HG02759 (cell line): Measurements from ENCODE around the gene LAMA5.

ENCODE experiments used
- ATAC-seq: cut with Tn5 transposase; IDR thresholded peaks from one replicate; pipeline ENCODE4 v1.9.1; 2021; ENCODE audit warnings: mild to moderate bottlenecking, moderate library complexity; ENCODE audit not compliant: unreplicated experiment

Gene LAMA5

GRCh38 chr20:62360854-62361798 is 6.0 kb downstream of the LAMA5 start:
- no peak for ATAC-seq

- no peak for ATAC-seq
Observed at GRCh38 chr20:62359491-62360121, 7.5 kb downstream of the LAMA5 start.

- no peak for ATAC-seq
Observed at GRCh38 chr20:62359043-62359490, 8.0 kb downstream of the LAMA5 start.

DNA sequence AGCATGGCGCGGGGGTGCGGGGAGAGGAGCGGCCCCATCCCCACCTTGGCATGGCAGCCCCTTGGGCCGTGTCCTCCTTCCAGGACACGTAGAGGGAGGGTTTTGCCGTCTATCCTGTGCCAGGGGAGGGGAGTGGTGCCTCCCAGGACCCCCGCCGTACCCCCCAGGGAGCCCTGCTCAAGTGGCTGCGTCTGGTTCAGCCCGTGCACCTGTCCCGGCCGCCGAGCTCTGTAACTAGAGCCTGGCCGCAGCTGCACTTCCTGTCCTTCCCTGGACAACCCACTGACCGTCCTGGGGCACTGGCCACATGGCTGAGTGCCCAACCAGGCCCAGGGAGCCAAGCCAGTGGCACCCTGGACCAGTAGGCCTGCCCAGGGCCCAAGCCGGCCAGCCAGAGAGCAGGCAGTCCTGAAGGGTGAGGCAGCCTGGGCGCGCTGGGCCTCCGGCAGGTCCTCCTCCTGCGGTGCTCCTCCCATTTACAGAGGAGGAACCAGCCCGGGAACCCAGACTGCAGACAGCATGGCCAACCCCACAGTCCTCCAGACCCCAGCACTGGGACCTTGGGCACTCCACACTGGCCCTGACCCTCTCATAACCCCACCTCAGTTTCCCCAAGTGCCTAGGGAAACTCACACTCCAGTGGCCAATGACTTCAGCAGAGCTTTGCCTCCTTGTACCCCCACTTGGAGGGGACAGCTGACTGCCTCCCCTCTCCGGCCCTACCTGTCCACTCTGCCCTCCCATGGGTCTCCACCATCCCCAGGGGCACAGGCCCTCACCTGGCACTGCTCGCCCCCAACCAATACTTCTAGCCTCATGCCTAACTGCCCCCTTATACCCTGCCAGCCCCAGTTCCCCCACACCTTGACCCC is 8.7 kb downstream of the LAMA5 start:
- ATAC-seq, result no peak

GRCh38 chr20:62357681-62358080 is 9.4 kb downstream of the LAMA5 start:
- ATAC-seq, result no peak

DNA sequence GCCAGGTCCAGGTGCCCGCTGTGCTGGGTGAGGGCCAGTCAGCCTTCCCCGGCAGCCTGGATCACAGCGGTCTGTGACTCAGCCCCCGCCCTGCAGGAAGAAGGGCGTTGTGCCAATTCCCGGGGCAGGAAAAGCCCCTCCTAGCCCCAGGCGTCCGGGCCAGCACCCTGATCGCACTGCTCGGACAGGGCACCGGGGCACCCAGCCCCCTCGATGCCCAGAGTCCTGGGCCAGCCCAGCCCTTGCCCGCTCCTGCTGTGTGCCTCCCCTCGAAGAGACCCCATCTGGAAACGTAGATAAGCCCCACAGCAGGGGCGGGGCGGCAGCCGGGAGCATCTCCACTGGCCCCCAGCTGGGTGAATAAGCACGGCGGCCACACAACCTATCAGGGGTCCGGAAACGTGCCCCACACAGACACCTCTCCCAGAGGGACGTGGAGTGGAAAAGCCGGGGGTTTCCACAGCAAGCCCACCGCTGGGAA is 9.9 kb downstream of the LAMA5 start:
- no peak for ATAC-seq

GRCh38 chr20:62356589-62357186 is 10.4 kb downstream of the LAMA5 start:
- ATAC-seq, result no peak

- no peak for ATAC-seq
Observed at GRCh38 chr20:62355878-62356588, 11.1 kb downstream of the LAMA5 start.

DNA sequence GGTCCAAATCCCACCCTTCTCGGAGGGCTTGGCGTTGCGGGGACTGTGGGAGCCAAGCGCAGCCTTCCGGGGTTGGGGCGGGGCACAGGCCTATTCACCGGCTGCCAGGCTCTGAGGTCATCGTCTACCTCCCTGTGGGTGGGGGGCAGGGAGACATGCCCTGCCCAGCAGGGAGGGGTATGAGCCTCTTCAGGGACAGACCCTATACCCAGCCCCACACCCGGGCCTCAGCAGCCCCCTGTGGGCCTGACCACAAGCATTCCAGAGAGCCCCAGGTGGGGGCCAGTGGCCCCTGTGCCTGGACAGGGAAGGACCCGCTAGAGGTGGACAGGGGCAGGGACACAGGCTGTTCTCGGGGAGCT is 11.6 kb downstream of the LAMA5 start:
- ATAC-seq, result no peak

- no peak for ATAC-seq
Observed at GRCh38 chr20:62354811-62355341, 12.2 kb downstream of the LAMA5 start.

GRCh38 chr20:62354031-62354808 is 12.9 kb downstream of the LAMA5 start:
- ATAC-seq, result no peak

GRCh38 chr20:62353289-62354030 is 13.7 kb downstream of the LAMA5 start:
- no peak for ATAC-seq

- no peak for ATAC-seq
Observed at GRCh38 chr20:62352402-62353288, 14.5 kb downstream of the LAMA5 start.

- no peak for ATAC-seq
Observed at GRCh38 chr20:62351469-62352401, 15.4 kb downstream of the LAMA5 start.

GRCh38 chr20:62350629-62351422 is 16.3 kb downstream of the LAMA5 start:
- ATAC-seq, result no peak
